ENCODE data around the gene ZNF385B. TPM values are rescaled to one million over a fixed set of nuclear protein-coding genes. Genes with fewer than 3 reads are reported as not detected.

ZNF385B gene
- total RNA-seq, 1 experiment from 2014 or later, result 0.77 TPM

- intact Hi-C loops (cut with micrococcal nuclease; ENCODE audit: unreplicated experiment), result no loop called here
- peaks cover 8% of the 10 kb centered on the region; the same call in 1 of the 2 replicates for H3K4me1 ChIP-seq
- TF ChIP-seq, protein P1, sequence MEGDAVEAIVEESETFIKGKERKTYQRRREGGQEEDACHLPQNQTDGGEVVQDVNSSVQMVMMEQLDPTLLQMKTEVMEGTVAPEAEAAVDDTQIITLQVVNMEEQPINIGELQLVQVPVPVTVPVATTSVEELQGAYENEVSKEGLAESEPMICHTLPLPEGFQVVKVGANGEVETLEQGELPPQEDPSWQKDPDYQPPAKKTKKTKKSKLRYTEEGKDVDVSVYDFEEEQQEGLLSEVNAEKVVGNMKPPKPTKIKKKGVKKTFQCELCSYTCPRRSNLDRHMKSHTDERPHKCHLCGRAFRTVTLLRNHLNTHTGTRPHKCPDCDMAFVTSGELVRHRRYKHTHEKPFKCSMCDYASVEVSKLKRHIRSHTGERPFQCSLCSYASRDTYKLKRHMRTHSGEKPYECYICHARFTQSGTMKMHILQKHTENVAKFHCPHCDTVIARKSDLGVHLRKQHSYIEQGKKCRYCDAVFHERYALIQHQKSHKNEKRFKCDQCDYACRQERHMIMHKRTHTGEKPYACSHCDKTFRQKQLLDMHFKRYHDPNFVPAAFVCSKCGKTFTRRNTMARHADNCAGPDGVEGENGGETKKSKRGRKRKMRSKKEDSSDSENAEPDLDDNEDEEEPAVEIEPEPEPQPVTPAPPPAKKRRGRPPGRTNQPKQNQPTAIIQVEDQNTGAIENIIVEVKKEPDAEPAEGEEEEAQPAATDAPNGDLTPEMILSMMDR (IDR thresholded peaks at IDR 0.05; ENCODE audit: insufficient read depth in 1 of 2, low read depth in 1 of 2, low read length in 1 of 2, severe bottlenecking in 1 of 2, unreplicated experiment in 1 of 2), result no peak
- no peak overlapping the region for H3K4me3 ChIP-seq (ENCODE audit: low read depth, low read length)
- Mint-ChIP-seq H3K4me1 (ENCODE audit: low read depth, unreplicated experiment) (no peaks in the 10 kb centered on the region), H3K27me3 (ENCODE audit: insufficient read depth, unreplicated experiment) (no peaks in the 10 kb centered on the region), H3K36me3 (ENCODE audit: insufficient read depth, unreplicated experiment) (no peaks in the 10 kb centered on the region), H3K9me3 (ENCODE audit: unreplicated experiment) (peaks cover 9% of the 10 kb centered on the region), H3K27ac (ENCODE audit: unreplicated experiment) (no peak overlapping the region), H3K4me3 (ENCODE audit: unreplicated experiment) (no peak overlapping the region)
- POLR2A ChIA-PET, result no interaction called here
- CTCF ChIA-PET, result no interaction called here
- H3K27me3 ChIP-seq (replicated peaks; ENCODE audit: control insufficient read depth, insufficient read depth, low read length), result no peaks in the 10 kb centered on the region
- DNase-seq, result no peak
- H3K36me3 ChIP-seq (ENCODE audit: control insufficient read depth, insufficient read depth, low read length), result no peaks in the 10 kb centered on the region
- H3K9me3 ChIP-seq, result 0 out of 2 replicates have a peak, but pooled peaks cover 2% of the 10 kb centered on the region
- BruUV-seq (replicated peaks), result no TSS peak
Observed at GRCh38 chr2:179470089-179470488, 391.3 kb downstream of the ZNF385B start.

DNA sequence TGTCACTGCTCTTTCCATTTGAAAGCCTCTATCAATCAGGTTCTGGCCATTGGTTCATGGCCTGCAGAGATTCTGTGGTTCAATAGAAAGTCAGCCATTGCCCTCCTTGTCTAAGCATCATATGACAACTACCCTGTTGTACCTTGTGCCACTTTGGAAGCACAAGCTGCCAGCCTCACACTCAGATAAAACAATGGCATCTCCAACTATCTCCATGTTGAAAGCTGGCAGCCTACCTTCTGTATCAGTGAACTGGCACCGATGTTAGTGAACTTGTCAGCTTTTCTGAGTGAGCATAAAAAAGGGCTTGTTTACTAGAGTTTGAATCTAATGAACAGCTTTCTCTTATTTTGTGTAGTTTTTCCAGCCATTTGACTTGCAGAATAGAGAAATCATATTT is 393.5 kb downstream of the ZNF385B start:
- intact Hi-C loops (cut with micrococcal nuclease; ENCODE audit: unreplicated experiment), result no loop called here
- ChIA-PET CTCF (interaction anchor here (0.6 kb wide), 1 partner anchor 140 kb away, joined by 3 read pairs; no protein-coding TSS in a partner anchor), POLR2A (no interaction called here)
- H3K27me3 ChIP-seq (replicated peaks; ENCODE audit: control insufficient read depth, insufficient read depth, low read length), result no peaks in the 10 kb centered on the region
- peaks cover 16% of the 10 kb centered on the region for H3K9me3 Mint-ChIP-seq (ENCODE audit: unreplicated experiment)
- H3K27ac Mint-ChIP-seq (ENCODE audit: unreplicated experiment), result no peak overlapping the region
- peaks cover 8% of the 10 kb centered on the region; the same call in 1 of the 2 replicates for H3K4me1 ChIP-seq
- no peaks in the 10 kb centered on the region for H3K36me3 ChIP-seq (ENCODE audit: control insufficient read depth, insufficient read depth, low read length)
- TF ChIP-seq, protein P1 (IDR thresholded peaks at IDR 0.05; ENCODE audit: insufficient read depth in 1 of 2, low read depth in 1 of 2, low read length in 1 of 2, severe bottlenecking in 1 of 2, unreplicated experiment in 1 of 2), result no peak
- H3K36me3 Mint-ChIP-seq (ENCODE audit: insufficient read depth, unreplicated experiment), result no peaks in the 10 kb centered on the region
- H3K27me3 Mint-ChIP-seq (ENCODE audit: insufficient read depth, unreplicated experiment), result no peaks in the 10 kb centered on the region
- 0 out of 2 replicates have a peak, but pooled peaks cover 2% of the 10 kb centered on the region for H3K9me3 ChIP-seq
- no peaks in the 10 kb centered on the region for H3K4me1 Mint-ChIP-seq (ENCODE audit: low read depth, unreplicated experiment)
- DNase-seq, result no peak
- no peak overlapping the region for H3K4me3 Mint-ChIP-seq (ENCODE audit: unreplicated experiment)
- BruUV-seq (replicated peaks), result no TSS peak
- no peak overlapping the region for H3K4me3 ChIP-seq (ENCODE audit: low read depth, low read length)

DNA sequence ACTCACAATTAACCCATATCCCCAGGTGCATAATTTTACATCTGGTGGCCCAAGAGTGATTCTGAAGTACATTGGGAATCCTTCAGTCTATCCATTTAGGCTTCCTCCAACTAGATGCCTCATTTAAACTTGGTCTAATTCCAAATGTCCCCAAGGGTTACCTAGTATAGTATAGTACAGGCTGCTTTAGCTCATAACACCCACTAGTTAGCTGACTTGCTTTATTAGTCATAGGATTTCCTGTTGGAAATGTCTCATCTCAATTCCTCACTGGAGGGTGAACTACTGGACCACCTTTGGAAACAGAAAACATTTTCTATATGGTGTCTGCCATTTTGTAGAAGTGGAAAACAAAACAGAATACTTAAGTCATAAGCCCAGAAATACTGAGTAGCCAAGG is 394.3 kb downstream of the ZNF385B start:
- H3K4me3 ChIP-seq (ENCODE audit: low read depth, low read length), result no peak overlapping the region
- intact Hi-C loops (cut with micrococcal nuclease; ENCODE audit: unreplicated experiment), result no loop called here
- H3K36me3 ChIP-seq (ENCODE audit: control insufficient read depth, insufficient read depth, low read length), result no peaks in the 10 kb centered on the region
- Mint-ChIP-seq H3K9me3 (ENCODE audit: unreplicated experiment) (peaks cover 16% of the 10 kb centered on the region), H3K4me3 (ENCODE audit: unreplicated experiment) (no peak overlapping the region), H3K36me3 (ENCODE audit: insufficient read depth, unreplicated experiment) (no peaks in the 10 kb centered on the region), H3K27ac (ENCODE audit: unreplicated experiment) (no peak overlapping the region), H3K4me1 (ENCODE audit: low read depth, unreplicated experiment) (no peaks in the 10 kb centered on the region), H3K27me3 (ENCODE audit: insufficient read depth, unreplicated experiment) (no peaks in the 10 kb centered on the region)
- BruUV-seq (replicated peaks), result no TSS peak
- H3K27me3 ChIP-seq (replicated peaks; ENCODE audit: control insufficient read depth, insufficient read depth, low read length), result no peaks in the 10 kb centered on the region
- TF ChIP-seq, protein P1 (IDR thresholded peaks at IDR 0.05; ENCODE audit: insufficient read depth in 1 of 2, low read depth in 1 of 2, low read length in 1 of 2, severe bottlenecking in 1 of 2, unreplicated experiment in 1 of 2), result no peak
- peaks cover 8% of the 10 kb centered on the region; the same call in 1 of the 2 replicates for H3K4me1 ChIP-seq
- POLR2A ChIA-PET, result no interaction called here
- 0 out of 2 replicates have a peak, but pooled peaks cover 2% of the 10 kb centered on the region for H3K9me3 ChIP-seq
- no peak for DNase-seq
- CTCF ChIA-PET, result no interaction called here

Measured in Caco-2 (cell line).